Suprapubic skin (tissue), 4 donors: ENCODE measurements around the gene CYP2A6.
"Not testable (repeated sequence)": the region's sequence is repeated elsewhere in the genome, so short reads cannot be mapped to it uniquely, and the experiment has no call there.

Experiments
- EP300 ChIP-seq: sonication (generic); formaldehyde crosslinking; IDR thresholded peaks from one replicate; pipeline ENCODE4 v1.6.1; 2017; ENCODE audit warnings: antibody characterized with exemption
- POLR2A ChIP-seq, 2 donors: fragments of 450-650 bp; IDR thresholded peaks; one replicate each; pipeline ENCODE4 v1.6.1; 2017; ENCODE audit warnings: antibody characterized with exemption in 2 of 2, mild to moderate bottlenecking in 2 of 2, moderate library complexity in 2 of 2
- POLR2AphosphoS5 ChIP-seq, 3 donors: sonication (generic); formaldehyde crosslinking; IDR thresholded peaks; one replicate each; pipeline ENCODE4 v1.6.1; 2017; ENCODE audit warnings: antibody characterized with exemption in 3 of 3
- TF ChIP-seq, protein P1 (sequence below), 2 donors: fragments of 200-600 bp in 1 of 2; fragments of 450-650 bp in 1 of 2; sonication (generic) in 1 of 2; IDR thresholded peaks; one replicate each; pipeline ENCODE4 v1.5.1; 2016 to 2019; ENCODE audit warnings: antibody characterized with exemption in 2 of 2, mild to moderate bottlenecking in 1 of 2, moderate library complexity in 1 of 2

DNA sequence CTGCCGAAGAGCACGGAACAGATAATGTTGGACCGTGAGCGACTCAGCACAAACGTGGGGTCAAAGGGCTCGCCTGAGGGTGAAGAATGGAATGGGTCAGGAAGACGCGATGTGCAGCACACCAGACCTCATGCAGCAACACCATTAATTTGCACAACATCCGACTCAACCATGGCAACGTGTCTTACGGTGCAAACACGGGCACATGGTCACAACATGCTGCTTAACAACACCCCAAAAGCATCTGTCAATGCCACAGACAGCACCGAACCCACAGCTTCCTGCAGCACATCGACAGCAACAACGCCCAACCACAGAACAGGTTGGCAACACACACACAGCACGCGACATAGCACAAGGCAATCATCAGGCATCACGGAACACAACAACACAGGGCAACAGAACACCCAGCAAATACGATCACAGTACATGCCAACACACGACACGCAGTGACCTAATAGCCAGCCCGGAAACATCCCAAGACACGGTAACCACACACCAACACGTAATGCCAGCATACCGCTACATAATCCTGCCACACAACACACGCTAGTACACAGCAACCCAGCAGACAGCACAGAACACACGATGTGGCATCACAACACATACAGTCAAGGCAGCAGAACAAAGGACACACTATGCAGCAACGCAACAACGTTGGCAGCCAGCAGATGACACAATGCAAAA, 23.4 kb downstream of the CYP2A6 start:
- TF ChIP-seq POLR2A (IDR thresholded peaks at IDR 0.05); POLR2AphosphoS5 (IDR thresholded peaks at IDR 0.05); EP300: not testable (repeated sequence)
- TF ChIP-seq, protein P1, sequence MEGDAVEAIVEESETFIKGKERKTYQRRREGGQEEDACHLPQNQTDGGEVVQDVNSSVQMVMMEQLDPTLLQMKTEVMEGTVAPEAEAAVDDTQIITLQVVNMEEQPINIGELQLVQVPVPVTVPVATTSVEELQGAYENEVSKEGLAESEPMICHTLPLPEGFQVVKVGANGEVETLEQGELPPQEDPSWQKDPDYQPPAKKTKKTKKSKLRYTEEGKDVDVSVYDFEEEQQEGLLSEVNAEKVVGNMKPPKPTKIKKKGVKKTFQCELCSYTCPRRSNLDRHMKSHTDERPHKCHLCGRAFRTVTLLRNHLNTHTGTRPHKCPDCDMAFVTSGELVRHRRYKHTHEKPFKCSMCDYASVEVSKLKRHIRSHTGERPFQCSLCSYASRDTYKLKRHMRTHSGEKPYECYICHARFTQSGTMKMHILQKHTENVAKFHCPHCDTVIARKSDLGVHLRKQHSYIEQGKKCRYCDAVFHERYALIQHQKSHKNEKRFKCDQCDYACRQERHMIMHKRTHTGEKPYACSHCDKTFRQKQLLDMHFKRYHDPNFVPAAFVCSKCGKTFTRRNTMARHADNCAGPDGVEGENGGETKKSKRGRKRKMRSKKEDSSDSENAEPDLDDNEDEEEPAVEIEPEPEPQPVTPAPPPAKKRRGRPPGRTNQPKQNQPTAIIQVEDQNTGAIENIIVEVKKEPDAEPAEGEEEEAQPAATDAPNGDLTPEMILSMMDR (IDR thresholded peaks at IDR 0.05) = not testable (repeated sequence)
